Upper lobe of right lung (tissue), 1 donor: ENCODE data around the gene GNAZ. TPM values are rescaled to one million over a fixed set of nuclear protein-coding genes. Genes with fewer than 3 reads are reported as not detected.
"Not testable (repeated sequence)": the region's sequence is repeated elsewhere in the genome, so short reads cannot be mapped to it uniquely, and the experiment has no call there.

ENCODE experiments used
- ATAC-seq: fragments of 200-7000 bp; cut with Tn5 transposase; one replicate; pipeline ENCODE4 v1.9.1; 2020; ENCODE audit warnings: mild to moderate bottlenecking, moderate library complexity
- DNase-seq: peaks from one replicate; pipeline ENCODE4 v3.0.0-alpha.2; 2020
- H3K27ac ChIP-seq: fragments of 200-600 bp; one replicate; pipeline ENCODE4 v1.8.0; 2022
- H3K27me3 ChIP-seq: fragments of 200-600 bp; one replicate; pipeline ENCODE4 v1.8.0; 2022; ENCODE audit warnings: mild to moderate bottlenecking
- H3K36me3 ChIP-seq: fragments of 200-600 bp; one replicate; pipeline ENCODE4 v1.8.0; 2022
- H3K4me1 ChIP-seq: fragments of 200-600 bp; one replicate; pipeline ENCODE4 v1.8.0; 2022
- H3K4me3 ChIP-seq: fragments of 200-600 bp; one replicate; pipeline ENCODE4 v1.8.0; 2022; ENCODE audit warnings: mild to moderate bottlenecking
- H3K9me3 ChIP-seq: fragments of 200-600 bp; one replicate; pipeline ENCODE4 v1.8.0; 2022
- intact Hi-C: fragments of 100-400 bp; cut with DNase I; formaldehyde crosslinking; loops from one replicate; pipeline ENCODE4 v1.11.0; 2022
- long read RNA-seq: library from polyadenylated mRNA; unstranded; transcript quantifications from one replicate; pipeline ENCODE4 v2.0.0, GENCODE V29; 2021
- total RNA-seq: library from RNA; stranded (reverse); fragmentation: NEBNext Ultra II Directional; extraction: Animal tissue kit (Norgen Biotek cat#: 25700); gene quantifications from one replicate; pipeline ENCODE4 v1.2.1, GENCODE V29; 2021
- TF ChIP-seq, protein P1 (sequence below): fragments of 200-600 bp; IDR thresholded peaks from one replicate; pipeline ENCODE4 v1.8.0; 2022; ENCODE audit warnings: antibody characterized with exemption
- donor health status: DM: no; HTN: yes; CAD: no; lungs with severe emphysema.

GNAZ gene
- total RNA-seq: 3.0 TPM
- long read RNA-seq, partial matches to known transcripts: 1 of 5 reads
- long read RNA-seq, other reads (novel, unspliced or antisense): 0 of 5 reads

DNA sequence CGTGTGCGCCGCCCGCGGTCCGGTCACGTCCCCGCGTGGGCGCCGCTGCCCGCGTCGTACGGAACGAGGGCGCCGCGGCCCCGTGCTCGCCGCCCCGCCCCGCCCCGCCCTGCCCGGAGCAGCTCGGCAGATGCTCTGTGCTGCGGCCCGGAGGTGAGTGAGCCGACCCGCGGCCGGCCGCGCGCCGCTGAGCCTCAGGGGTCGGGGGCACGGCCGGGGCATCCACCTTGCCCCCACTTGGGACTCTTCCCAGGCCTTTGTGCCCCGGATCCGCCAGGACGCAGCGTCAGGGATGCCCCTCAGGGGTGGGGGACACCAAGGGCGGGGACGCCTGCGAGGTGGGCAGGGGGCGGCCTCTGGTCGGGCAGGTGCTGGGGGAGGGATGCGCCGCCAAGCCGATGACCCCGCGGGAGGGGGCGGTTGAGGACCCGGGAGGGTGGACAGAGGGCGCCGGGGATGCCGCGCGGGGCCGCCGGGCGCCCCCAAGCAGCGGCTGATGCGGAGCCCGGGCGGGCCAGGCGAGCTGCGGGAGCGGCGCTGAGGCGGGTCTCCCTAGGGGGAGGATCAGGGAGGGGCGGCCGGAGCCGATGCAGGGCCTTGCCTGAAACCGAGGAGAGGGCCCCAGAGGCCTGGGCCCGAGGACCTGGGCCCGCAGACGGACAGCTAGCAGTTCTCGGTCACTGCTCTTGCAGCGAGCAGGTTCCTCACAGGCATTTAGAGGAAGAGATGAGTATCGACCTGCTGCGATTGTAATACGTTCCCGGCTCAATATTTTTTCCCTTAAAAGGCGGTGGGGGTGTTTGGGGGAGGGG is at the start of gene GNAZ:
TSS of gene GNAZ (plus strand) at position 102 of the 812 bp plus-strand sequence. CDS start 25,177 bp downstream, outside the sequence.
- DNase-seq (peak; percentile 64), ATAC-seq (peak; percentile 10)
- TF ChIP-seq, protein P1, sequence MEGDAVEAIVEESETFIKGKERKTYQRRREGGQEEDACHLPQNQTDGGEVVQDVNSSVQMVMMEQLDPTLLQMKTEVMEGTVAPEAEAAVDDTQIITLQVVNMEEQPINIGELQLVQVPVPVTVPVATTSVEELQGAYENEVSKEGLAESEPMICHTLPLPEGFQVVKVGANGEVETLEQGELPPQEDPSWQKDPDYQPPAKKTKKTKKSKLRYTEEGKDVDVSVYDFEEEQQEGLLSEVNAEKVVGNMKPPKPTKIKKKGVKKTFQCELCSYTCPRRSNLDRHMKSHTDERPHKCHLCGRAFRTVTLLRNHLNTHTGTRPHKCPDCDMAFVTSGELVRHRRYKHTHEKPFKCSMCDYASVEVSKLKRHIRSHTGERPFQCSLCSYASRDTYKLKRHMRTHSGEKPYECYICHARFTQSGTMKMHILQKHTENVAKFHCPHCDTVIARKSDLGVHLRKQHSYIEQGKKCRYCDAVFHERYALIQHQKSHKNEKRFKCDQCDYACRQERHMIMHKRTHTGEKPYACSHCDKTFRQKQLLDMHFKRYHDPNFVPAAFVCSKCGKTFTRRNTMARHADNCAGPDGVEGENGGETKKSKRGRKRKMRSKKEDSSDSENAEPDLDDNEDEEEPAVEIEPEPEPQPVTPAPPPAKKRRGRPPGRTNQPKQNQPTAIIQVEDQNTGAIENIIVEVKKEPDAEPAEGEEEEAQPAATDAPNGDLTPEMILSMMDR: no peak
- Histone ChIP-seq H3K9me3 (no peaks in the 10 kb centered on the region), H3K27ac (no peak within 1 kb of the TSS), H3K36me3 (no peaks in the 10 kb centered on the region), H3K27me3 (no peaks in the 10 kb centered on the region), H3K4me1 (no peaks in the 10 kb centered on the region), H3K4me3 (peak within 1 kb of the TSS; percentile 66)
- intact Hi-C loops: no loop called here

DNA sequence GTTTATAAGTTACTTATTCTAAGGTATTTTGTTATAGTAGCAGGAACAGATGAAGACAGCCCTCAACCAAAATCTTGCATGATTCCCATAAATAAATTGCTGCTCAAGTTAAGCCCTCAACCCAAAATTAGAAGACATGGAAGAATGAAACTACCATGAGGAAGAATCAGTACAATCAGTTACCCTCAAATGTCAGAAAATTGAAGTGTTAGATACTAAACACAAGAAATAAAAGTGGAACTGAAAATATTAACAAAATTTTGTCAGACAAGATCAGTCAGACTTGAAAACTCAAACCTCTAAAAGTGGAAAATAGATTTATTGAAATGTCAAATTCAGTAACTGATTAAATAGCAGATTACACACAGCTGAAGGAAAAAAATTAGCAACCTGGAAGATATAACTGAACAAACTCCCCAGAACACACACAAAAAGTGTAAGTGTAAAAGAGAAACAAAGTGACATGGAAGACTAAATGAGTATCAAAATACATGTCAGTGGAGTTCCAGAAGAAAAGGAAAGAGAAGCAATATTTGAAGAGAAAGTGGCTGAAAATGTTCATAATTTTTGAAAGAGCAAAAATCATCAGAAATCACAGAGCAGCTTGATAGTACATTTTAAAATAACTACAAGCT is 49.5 kb upstream of the GNAZ start:
- no peaks in the 10 kb centered on the region for H3K4me1 ChIP-seq
- TF ChIP-seq, protein P1: no peak
- ATAC-seq: no peak

DNA sequence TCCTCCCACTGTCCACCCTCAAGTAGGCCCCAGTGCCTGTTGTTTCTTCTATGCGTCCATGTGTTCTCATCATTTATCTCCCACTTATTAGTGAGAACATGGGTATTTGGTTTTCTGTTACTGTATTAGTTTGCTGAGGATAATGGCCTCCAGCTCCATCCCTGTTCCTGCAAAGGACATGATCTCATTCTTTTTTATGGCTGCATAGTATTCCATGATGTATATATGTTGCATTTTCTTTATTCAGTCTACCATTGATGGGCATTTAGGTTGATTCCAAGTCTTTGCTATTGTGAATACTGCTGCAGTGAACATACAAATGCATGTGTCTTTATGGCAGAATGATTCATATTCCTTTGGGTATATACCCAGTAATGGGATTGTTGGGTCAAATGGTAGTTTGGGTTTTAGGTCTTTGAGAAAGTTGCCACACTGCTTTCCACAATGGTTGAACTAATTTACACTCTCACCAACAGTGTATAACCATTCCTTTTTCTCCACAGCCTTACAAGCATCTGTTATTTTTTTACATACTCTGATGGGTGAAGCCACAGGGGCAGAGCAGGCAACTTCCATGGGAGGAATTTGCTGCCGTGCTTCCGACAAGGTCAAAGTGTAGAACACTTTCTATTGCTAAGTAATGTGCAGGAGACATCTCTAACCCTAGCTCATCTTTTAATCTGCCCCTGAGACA is 48.5 kb upstream of the GNAZ start:
- H3K4me3 ChIP-seq, H3K36me3 ChIP-seq, intact Hi-C loops, H3K27me3 ChIP-seq, DNase-seq, H3K27ac ChIP-seq, ATAC-seq, H3K4me1 ChIP-seq, H3K9me3 ChIP-seq: not testable (repeated sequence)

More for the DNA sequence above, 49.5 kb upstream of the GNAZ start:
- Histone ChIP-seq H3K27me3 (no peaks in the 10 kb centered on the region), H3K36me3 (no peaks in the 10 kb centered on the region), H3K27ac (no peak overlapping the region), H3K9me3 (no peaks in the 10 kb centered on the region), H3K4me3 (no peak overlapping the region)
- intact Hi-C loops: no loop called here
- no peak for DNase-seq

DNA sequence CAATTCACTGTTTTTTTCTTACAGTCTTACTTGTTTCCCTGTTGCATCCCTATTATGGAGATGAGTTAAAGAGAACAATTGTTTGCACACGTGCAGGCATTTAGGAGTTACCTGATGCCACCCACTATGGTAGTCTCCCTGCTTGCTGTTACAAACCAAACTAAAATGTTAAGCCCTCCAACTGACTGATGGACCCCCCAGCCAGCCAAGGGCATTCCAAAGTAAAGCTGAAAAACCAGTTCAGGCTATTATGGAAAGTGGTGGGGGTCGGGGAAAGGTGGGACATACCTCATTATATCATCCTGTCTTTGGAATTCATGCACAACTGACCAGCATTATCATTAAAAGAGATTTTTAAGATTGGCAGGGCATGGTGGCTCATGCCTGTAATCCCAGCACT is 47.0 kb upstream of the GNAZ start:
- no peak overlapping the region for H3K4me3 ChIP-seq
- no peak for ATAC-seq
- intact Hi-C loops: no loop called here

DNA sequence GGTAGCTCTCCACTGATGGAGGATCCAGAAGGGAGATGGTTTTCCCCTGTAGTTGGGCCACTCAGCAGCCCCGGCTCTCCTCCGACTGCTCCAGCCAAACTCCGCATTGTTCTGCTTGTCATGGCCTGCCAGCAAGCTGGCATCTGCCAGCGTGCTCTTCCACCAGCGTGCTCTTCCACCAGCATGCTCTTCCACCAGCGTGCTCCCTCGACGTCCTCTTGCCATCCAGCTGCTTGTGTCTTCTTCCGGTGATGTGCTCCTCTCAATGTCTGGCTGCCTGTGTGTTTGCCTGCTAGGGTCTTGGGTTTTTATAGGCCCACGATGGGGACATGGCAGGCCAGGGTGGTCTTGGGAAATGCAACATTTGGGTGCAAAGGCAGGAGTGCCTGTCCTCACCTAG is 43.5 kb upstream of the GNAZ start:
- Histone ChIP-seq H3K9me3 (no peaks in the 10 kb centered on the region), H3K36me3 (no peaks in the 10 kb centered on the region), H3K27ac (no peak overlapping the region), H3K27me3 (no peaks in the 10 kb centered on the region), H3K4me3 (no peak overlapping the region), H3K4me1 (no peaks in the 10 kb centered on the region)
- intact Hi-C loops: no loop called here
- ATAC-seq (no peak), DNase-seq (no peak)
- TF ChIP-seq, protein P1: no peak

More for the DNA sequence above, 47.0 kb upstream of the GNAZ start:
- Histone ChIP-seq H3K9me3 (no peaks in the 10 kb centered on the region), H3K36me3 (no peaks in the 10 kb centered on the region), H3K27me3 (no peaks in the 10 kb centered on the region), H3K27ac (no peak overlapping the region), H3K4me1 (no peaks in the 10 kb centered on the region)
- TF ChIP-seq, protein P1: no peak
- DNase-seq: no peak

DNA sequence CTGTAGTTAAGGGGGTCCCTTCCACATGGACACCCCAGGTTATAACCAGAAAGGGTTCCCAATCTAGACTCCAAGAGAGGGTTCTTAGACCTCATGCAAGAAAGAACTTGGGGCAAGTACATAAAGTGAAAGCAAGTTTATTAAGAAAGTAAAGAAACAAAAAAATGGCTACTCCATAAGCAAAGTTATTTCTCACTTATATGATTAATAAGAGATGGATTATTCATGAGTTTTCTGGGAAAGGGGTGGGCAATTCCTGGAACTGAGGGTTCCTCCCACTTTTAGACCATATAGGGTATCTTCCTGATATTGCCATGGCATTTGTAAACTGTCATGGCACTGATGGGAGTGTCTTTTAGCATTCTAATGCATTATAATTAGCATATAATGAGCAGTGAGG is 42.5 kb upstream of the GNAZ start:
- H3K4me1 ChIP-seq, H3K9me3 ChIP-seq, H3K27ac ChIP-seq, DNase-seq, H3K36me3 ChIP-seq, ATAC-seq, intact Hi-C loops, H3K27me3 ChIP-seq, H3K4me3 ChIP-seq: not testable (repeated sequence)
